AG04449 (cell line): Measurements from ENCODE around the gene GLYATL1B.
A peak's percentile ranks its signal among the peaks of the same experiment; 100 is the strongest.
"Not testable (repeated sequence)": the region's sequence is repeated elsewhere in the genome, so short reads cannot be mapped to it uniquely, and the experiment has no call there.

ENCODE experiments used
- CTCF ChIA-PET: fragments of 350-600 bp; formaldehyde crosslinking; extraction: SDS; loops from one replicate; lab custom pipeline; 2021; ENCODE audit warnings: antibody characterized with exemption; lab: Yijun Ruan, JAX
- POLR2A ChIA-PET: fragments of 400-600, 350-600 bp; formaldehyde crosslinking; extraction: SDS; loops from one replicate; lab custom pipeline; 2020; ENCODE audit warnings: antibody characterized with exemption, inconsistent platforms; lab: Yijun Ruan, JAX
- DNase-seq: peaks from one replicate; pipeline ENCODE4 v3.0.0-alpha.2; 2010; ENCODE audit warnings: low read depth, low spot score
- H3K4me3 ChIP-seq: 2 replicates; pipeline ENCODE4 v1.5.1; 2011; ENCODE audit warnings: low read depth, mild to moderate bottlenecking, control low read depth, low read length
- TF ChIP-seq, protein P1 (sequence below): IDR thresholded peaks from one replicate; pipeline ENCODE4 v1.5.1; 2011; ENCODE audit warnings: mild to moderate bottlenecking, moderate library complexity, low read length, control low read depth, inconsistent platforms; ENCODE audit not compliant: insufficient read depth; ENCODE audit errors: missing control alignments

GLYATL1B gene, protein sequence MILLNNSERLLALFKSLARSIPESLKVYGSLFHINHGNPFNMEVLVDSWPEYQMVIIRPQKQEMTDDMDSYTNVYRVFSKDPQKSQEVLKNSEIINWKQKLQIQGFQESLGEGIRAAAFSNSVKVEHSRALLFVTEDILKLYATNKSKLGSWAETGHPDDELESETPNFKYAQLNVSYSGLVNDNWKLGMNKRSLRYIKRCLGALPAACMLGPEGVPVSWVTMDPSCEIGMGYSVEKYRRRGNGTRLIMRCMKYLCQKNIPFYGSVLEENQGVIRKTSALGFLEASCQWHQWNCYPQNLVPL

GRCh38 chr11:59086007-59086406, at the start of gene GLYATL1B:
Gene GLYATL1B (plus strand): TSS chr11:59086307. CDS start chr11:59086307, 0 bp downstream.
- DNase-seq, H3K4me3 ChIP-seq, POLR2A ChIA-PET: not testable (repeated sequence)
- CTCF ChIA-PET, result interaction anchor here (0.9 kb wide), 1 partner anchor 72 kb away, joined by 3 read pairs; no protein-coding TSS in a partner anchor

DNA sequence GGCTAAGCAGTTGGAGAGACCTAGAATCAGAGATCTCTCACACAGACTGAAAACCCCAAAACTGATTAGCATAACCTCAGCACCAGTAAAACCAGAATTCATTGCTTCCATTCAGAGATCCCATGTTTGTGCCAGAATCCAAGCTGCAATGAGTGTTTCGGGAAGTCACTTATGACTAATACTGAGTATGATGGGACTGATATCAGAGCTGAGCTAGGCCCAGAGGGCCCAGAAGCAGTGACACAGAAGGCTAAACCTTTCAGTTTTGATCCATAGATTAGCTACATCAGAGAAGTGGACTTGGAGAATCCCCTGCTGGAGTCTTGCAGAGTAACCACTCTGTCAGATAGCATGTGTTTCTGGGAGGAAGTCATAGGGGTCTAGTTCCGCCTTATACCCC, 49.6 kb upstream of the GLYATL1B start:
- CTCF ChIA-PET, DNase-seq, H3K4me3 ChIP-seq, POLR2A ChIA-PET: not testable (repeated sequence)

GRCh38 chr11:59037434-59037833, 48.7 kb upstream of the GLYATL1B start:
- H3K4me3 ChIP-seq, DNase-seq, CTCF ChIA-PET, POLR2A ChIA-PET: not testable (repeated sequence)

- ChIA-PET POLR2A (no interaction called here), CTCF (no interaction called here)
- no peak for DNase-seq
- TF ChIP-seq, protein P1, sequence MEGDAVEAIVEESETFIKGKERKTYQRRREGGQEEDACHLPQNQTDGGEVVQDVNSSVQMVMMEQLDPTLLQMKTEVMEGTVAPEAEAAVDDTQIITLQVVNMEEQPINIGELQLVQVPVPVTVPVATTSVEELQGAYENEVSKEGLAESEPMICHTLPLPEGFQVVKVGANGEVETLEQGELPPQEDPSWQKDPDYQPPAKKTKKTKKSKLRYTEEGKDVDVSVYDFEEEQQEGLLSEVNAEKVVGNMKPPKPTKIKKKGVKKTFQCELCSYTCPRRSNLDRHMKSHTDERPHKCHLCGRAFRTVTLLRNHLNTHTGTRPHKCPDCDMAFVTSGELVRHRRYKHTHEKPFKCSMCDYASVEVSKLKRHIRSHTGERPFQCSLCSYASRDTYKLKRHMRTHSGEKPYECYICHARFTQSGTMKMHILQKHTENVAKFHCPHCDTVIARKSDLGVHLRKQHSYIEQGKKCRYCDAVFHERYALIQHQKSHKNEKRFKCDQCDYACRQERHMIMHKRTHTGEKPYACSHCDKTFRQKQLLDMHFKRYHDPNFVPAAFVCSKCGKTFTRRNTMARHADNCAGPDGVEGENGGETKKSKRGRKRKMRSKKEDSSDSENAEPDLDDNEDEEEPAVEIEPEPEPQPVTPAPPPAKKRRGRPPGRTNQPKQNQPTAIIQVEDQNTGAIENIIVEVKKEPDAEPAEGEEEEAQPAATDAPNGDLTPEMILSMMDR, result no peak
- no peak overlapping the region for H3K4me3 ChIP-seq
These were observed 45.5 kb upstream of the GLYATL1B start for GRCh38 chr11:59040607-59041006.

- H3K4me3 ChIP-seq, POLR2A ChIA-PET, DNase-seq: not testable (repeated sequence)
- CTCF ChIA-PET, result interaction anchor here (0.9 to 3.1 kb wide), 3 partner anchors 28 to 110 kb away, joined by 3 to 14 read pairs (median 14); no protein-coding TSS in a partner anchor
These were observed 34.7 kb upstream of the GLYATL1B start for GRCh38 chr11:59051383-59051782.

- CTCF ChIA-PET, result interaction anchor here (0.6 to 4.3 kb wide), 9 partner anchors 8 to 109 kb away, joined by 3 to 50 read pairs (median 14); partner anchors contain the start of gene FAM111A
- POLR2A ChIA-PET, DNase-seq, H3K4me3 ChIP-seq: not testable (repeated sequence)
These were observed 33.8 kb upstream of the GLYATL1B start for GRCh38 chr11:59052355-59052754.

GRCh38 chr11:59053387-59053786, 32.7 kb upstream of the GLYATL1B start:
- no peak overlapping the region for H3K4me3 ChIP-seq
- DNase-seq, result no peak
- POLR2A ChIA-PET, result no interaction called here
- CTCF ChIA-PET, result interaction anchor here (0.6 to 4.3 kb wide), 27 partner anchors 9 to 406 kb away, joined by 3 to 50 read pairs (median 4); partner anchors contain the start of gene FAM111A
- TF ChIP-seq, protein P1, result peak; percentile 69

DNA sequence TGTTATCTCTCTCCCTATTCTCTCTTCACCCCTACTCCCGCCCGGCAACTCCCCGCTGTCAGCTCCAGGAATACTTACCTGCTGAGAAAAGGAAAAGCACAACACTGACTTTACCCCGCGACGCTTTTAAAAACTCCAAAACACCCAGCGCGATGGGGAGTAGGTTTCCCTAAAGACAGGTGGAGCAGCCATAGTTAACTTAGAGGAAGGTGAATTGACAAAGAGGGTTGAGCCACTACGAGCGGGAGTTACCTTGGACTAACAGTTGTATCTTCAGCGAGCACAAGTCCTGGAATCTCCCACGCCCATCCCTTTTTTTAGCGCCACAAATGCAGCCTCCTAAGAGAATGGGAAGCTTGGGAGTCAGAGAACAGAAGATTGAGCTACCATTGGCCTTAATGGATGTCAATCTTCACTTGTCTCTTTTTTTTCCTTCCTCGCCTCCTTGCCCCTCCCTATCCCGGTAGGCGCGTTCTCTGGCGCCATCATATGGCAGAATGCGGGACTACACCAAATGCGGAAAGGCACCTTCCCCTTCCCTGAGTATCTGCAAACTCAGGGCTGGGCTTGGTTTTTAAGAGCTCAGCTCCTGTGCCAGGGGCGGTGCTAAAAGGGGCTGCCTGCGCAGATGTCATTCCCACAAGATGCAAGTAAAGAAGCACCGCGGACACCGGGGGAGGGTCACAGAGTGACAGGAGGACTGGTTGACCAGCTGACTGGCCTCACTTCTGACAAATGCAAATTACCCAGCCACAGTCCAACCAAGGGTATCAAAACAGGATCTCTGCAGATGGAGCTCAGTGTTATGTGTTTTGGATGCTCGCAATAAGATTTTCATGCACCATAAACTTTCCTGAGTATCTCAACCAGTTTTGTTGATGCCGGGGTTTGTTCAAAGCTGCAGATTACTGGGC, 27.7 kb upstream of the GLYATL1B start:
- peak overlapping the region; percentile 29; the same call in 1 of the 2 replicates for H3K4me3 ChIP-seq
- POLR2A ChIA-PET, result not testable (repeated sequence)
- peak; percentile 37 for DNase-seq

GRCh38 chr11:59060096-59060495, 26.0 kb upstream of the GLYATL1B start:
- DNase-seq, H3K4me3 ChIP-seq, POLR2A ChIA-PET: not testable (repeated sequence)
- CTCF ChIA-PET, result interaction anchor here (1.0 to 1.4 kb wide), 2 partner anchors 76 to 211 kb away, joined by 3 read pairs; no protein-coding TSS in a partner anchor

More for the DNA sequence above, 27.7 kb upstream of the GLYATL1B start:
- CTCF ChIA-PET, result interaction anchor here (0.6 to 2.9 kb wide), 24 partner anchors 9 to 481 kb away, joined by 3 to 17 read pairs (median 5); partner anchors contain the start of gene FAM111B
- TF ChIP-seq, protein P1, result peak; percentile 80
